ENCODE results near the gene DNAAF5. TPM values are rescaled to one million over a fixed set of nuclear protein-coding genes. Genes with fewer than 3 reads are reported as not detected.

DNAAF5 gene
- total and polyA plus RNA-seq, 2 of the 4 experiments (the other 2 are of a cell fraction), result 12.4 to 32.6 TPM

GRCh38 chr7:696426-696811 lies 30.1 kb upstream of the DNAAF5 start:
- Histone ChIP-seq H3K9ac (ENCODE audit: low read depth, low read length) (no peak overlapping the region), H2BK20ac (ENCODE audit: low read depth, low read length) (no peak overlapping the region), H3K79me1 (ENCODE audit: low read depth in 1 of 2, low read length in 2 of 2) (no peaks in the 10 kb centered on the region), H3K56ac (ENCODE audit: extremely low read depth, insufficient read depth, low read length) (no peak overlapping the region), H3K18ac (ENCODE audit: low read depth, low read length) (no peak overlapping the region), H3K36me3 (ENCODE audit: control insufficient read depth, insufficient read depth, low read length) (no peaks in the 10 kb centered on the region; the same call in 1 of the 2 replicates), H3K9me1 (ENCODE audit: insufficient read depth, low read length) (peaks cover 5% of the 10 kb centered on the region; the same call in 1 of the 2 replicates), H3K4me2 (ENCODE audit: low read depth, low read length) (no peak overlapping the region), H4K20me1 (ENCODE audit: insufficient read depth, low read length) (no peaks in the 10 kb centered on the region), H3K27me3 (ENCODE audit: control insufficient read depth, insufficient read depth, low read length) (no peaks in the 10 kb centered on the region), H2BK120ac (ENCODE audit: low read depth, low read length) (no peak overlapping the region), H2AFZ (replicated peaks; ENCODE audit: low read length, poor library complexity) (no peak overlapping the region), H3K27ac (ENCODE audit: insufficient read depth, low read length) (no peak overlapping the region), H3K9me3 (ENCODE audit: control insufficient read depth, insufficient read depth, low read length) (no peaks in the 10 kb centered on the region), H3K4me3 (ENCODE audit: insufficient read depth, low read depth, low read length) (no peak overlapping the region), H2AK9ac (replicated peaks; ENCODE audit: low read depth, low read length, poor library complexity) (no peak overlapping the region), H3K14ac (replicated peaks; ENCODE audit: low read depth, low read length) (no peak overlapping the region), H2BK5ac (ENCODE audit: low read depth, low read length, poor library complexity, severe bottlenecking) (no peak overlapping the region), H2BK15ac (ENCODE audit: low read depth, low read length) (no peak overlapping the region), H4K8ac (ENCODE audit: low read depth in 2 of 2, low read length in 2 of 2) (no peak overlapping the region), H4K91ac (ENCODE audit: insufficient read depth, low read depth, low read length) (no peak overlapping the region), H2AK5ac (ENCODE audit: low read depth, low read length) (no peak overlapping the region), H3K4me1 (ENCODE audit: control insufficient read depth, insufficient read depth, low read length) (peaks cover 5% of the 10 kb centered on the region; the same call in 1 of the 2 replicates), H4K5ac (ENCODE audit: low read depth, low read length) (no peak overlapping the region), H3K4ac (ENCODE audit: low read depth, low read length) (no peak overlapping the region), H3K23ac (ENCODE audit: low read depth, low read length) (no peak overlapping the region)
- no TSS peak for BruUV-seq (replicated peaks)
- POLR2A ChIA-PET (ENCODE audit: unreplicated experiment), result no interaction called here
- dilution Hi-C loops (cut with HindIII; ENCODE audit: low sequenced_read_pairs, unreplicated experiment), result no loop called here
- CTCF ChIA-PET, result no interaction called here
- in situ Hi-C loops (cut with MboI; ENCODE audit: low sequenced_read_pairs), result no loop called here
- ATAC-seq (ENCODE audit: low read depth) (no peak), DNase-seq (no peak)
- WGBS, 2 experiments (ENCODE audit: extremely low coverage in 2 of 2, insufficient read length in 1 of 2), result 80% methylated on average over 5 of the region's 9 CpGs; no CpG with 5 or more reads in 1 of the 2 experiments
- no peak for TF ChIP-seq MAFK (IDR thresholded peaks at IDR 0.05; ENCODE audit: low read depth, low read length)
- TF ChIP-seq SMC3 (IDR thresholded peaks at IDR 0.05; ENCODE audit: low read depth, low read length), result no peak
- intact Hi-C loops (cut with micrococcal nuclease), result no loop called here
